Small intestine (tissue), 16 donors: Measurements from ENCODE around the gene CT55. TPM values are rescaled to one million over a fixed set of nuclear protein-coding genes. Genes with fewer than 3 reads are reported as not detected.
"Not testable (repeated sequence)": the region's sequence is repeated elsewhere in the genome, so short reads cannot be mapped to it uniquely, and the experiment has no call there.

Experiments
- DNase-seq, 2 donors: peaks; one replicate each; pipeline versions ENCODE4 v3.0.0 to v3.0.0-alpha.2; 2013
- FAIRE-seq: peaks from 2 replicates; lab custom pipeline; 2012; peaks lifted over from hg19 to GRCh38; lab: Jason Lieb, UNC
- H3K27ac ChIP-seq, 3 donors: one replicate each; pipeline ENCODE4 v1.5.1; 2013; ENCODE audit warnings: low read length in 2 of 3, mild to moderate bottlenecking in 2 of 3, control low read depth in 1 of 3, inconsistent platforms in 1 of 3, low read depth in 1 of 3, moderate library complexity in 1 of 3
- H3K27me3 ChIP-seq, 3 donors: one replicate each; pipeline ENCODE4 v1.6.1; 2013; ENCODE audit warnings: low read length in 3 of 3, inconsistent platforms in 1 of 3; ENCODE audit not compliant: control insufficient read depth in 3 of 3, insufficient read depth in 3 of 3
- H3K36me3 ChIP-seq, 3 donors: one replicate each; pipeline ENCODE4 v1.6.1; 2013; ENCODE audit warnings: low read length in 3 of 3, inconsistent platforms in 1 of 3, low read depth in 1 of 3, mild to moderate bottlenecking in 1 of 3, moderate library complexity in 1 of 3; ENCODE audit not compliant: control insufficient read depth in 3 of 3, insufficient read depth in 2 of 3
- H3K4me1 ChIP-seq, 3 donors: one replicate each; pipeline ENCODE4 v1.6.1; 2013; ENCODE audit warnings: low read length in 2 of 3, inconsistent platforms in 1 of 3, low read depth in 1 of 3, mild to moderate bottlenecking in 1 of 3, moderate library complexity in 1 of 3; ENCODE audit not compliant: control insufficient read depth in 3 of 3, insufficient read depth in 2 of 3
- H3K4me3 ChIP-seq, 3 donors: one replicate each; pipeline ENCODE4 v1.5.1; 2013; ENCODE audit warnings: low read length in 3 of 3, control low read depth in 1 of 3, inconsistent platforms in 1 of 3, low read depth in 1 of 3, mild to moderate bottlenecking in 1 of 3, moderate library complexity in 1 of 3
- H3K9me3 ChIP-seq, 2 donors: one replicate each; pipeline ENCODE4 v1.6.1; 2013; ENCODE audit warnings: low read depth in 1 of 2, low read length in 1 of 2; ENCODE audit not compliant: control insufficient read depth in 2 of 2, insufficient read depth in 1 of 2
- WGBS, 3 donors: extraction: QIAGEN DNeasy Blood & Tissue Kit; methylation state at CpG; one replicate each; pipeline ENCODE4 v1.1.7; 2013; 5-methylcytosine and 5-hydroxymethylcytosine counted together
- long read RNA-seq, 10 donors: transcript quantifications; one replicate each; lab custom pipeline, GENCODE V29; 2026
- polyA plus RNA-seq, 4 donors: library from polyadenylated mRNA; stranded (reverse) in 3 of 4; unstranded in 1 of 4; fragments of 200-250 nt in 3 of 4; fragments of 120-200 nt in 1 of 4; gene quantifications; one replicate each; pipeline versions ENCODE4 v1.2.1 to v1.2.3, GENCODE V29; 2013
- donor health status: healthy with polysubstance abuse.
- donor health status: control.
- donor health status: control.
- donor health status: Bipolar disorder and iron deficiency.
- donor health status: healthy.

Gene CT55, protein sequence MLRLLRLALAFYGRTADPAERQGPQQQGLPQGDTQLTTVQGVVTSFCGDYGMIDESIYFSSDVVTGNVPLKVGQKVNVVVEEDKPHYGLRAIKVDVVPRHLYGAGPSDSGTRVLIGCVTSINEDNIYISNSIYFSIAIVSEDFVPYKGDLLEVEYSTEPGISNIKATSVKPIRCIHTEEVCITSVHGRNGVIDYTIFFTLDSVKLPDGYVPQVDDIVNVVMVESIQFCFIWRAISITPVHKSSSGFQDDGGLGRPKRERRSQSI
- not detected for polyA plus RNA-seq
- long read RNA-seq, donor 1 = 0 reads
- long read RNA-seq, donor 2 = 0 reads
- long read RNA-seq, donor 3 = 0 reads
- long read RNA-seq, donor 4 = 0 reads
- long read RNA-seq, donor 5 = 0 reads
- long read RNA-seq, donor 6 = 0 reads
- long read RNA-seq, donor 7 = 0 reads
- long read RNA-seq, donor 8 = 0 reads
- long read RNA-seq, donor 9 = 0 reads
- long read RNA-seq, donor 10 = 0 reads

DNA sequence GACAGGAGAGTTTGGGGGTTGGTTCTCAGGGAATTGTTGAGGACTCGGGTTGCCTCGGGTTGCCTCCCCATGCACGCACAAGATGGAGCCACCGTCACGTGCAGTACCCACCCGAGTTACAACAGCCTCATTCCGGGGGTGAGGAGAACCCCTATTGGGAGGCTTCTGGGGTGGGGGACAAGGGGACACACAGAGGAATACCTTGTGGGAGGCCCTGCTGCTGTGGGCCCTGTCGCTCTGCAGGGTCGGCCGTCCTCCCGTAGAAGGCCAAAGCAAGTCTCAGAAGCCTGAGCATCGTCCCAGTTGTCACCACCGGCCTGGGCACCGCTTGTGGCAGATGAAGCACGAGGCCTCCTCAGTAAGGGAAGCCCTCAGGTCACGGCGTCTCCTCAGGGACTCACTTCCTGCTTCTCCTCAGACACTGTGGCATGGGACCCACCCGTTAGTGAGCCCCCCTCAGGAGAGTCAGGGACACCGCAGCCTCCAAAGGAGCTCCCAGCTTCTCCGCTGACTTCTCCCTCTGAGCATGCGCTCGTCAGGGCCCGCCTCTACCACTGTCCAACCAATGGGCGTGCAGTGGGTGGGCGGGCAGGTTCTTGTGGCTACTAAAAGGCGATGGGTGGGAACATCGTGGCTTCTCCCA, at the start of gene CT55:
Gene CT55, minus strand, starts transcription at position 522 of the 643 bp plus-strand sequence. Its CDS starts 227 bp downstream, at position 295.
- Histone ChIP-seq H3K9me3 (no peaks in the 10 kb centered on the region), H3K4me3 (no peak within 1 kb of the TSS), H3K36me3 (no peaks in the 10 kb centered on the region), H3K4me1 (no peaks in the 10 kb centered on the region), H3K27ac (no peak within 1 kb of the TSS), H3K27me3 (no peaks in the 10 kb centered on the region)
- 89 to 93% (median 91%) methylated on average over 20 to 27 of the region's 27 CpGs for WGBS, 3 donors
- FAIRE-seq (no peak), DNase-seq (no peak)

- DNase-seq (no peak), FAIRE-seq (no peak)
- no peaks in the 10 kb centered on the region for H3K27me3 ChIP-seq
- no peaks in the 10 kb centered on the region for H3K9me3 ChIP-seq
- H3K36me3 ChIP-seq = no peaks in the 10 kb centered on the region
- no peaks in the 10 kb centered on the region for H3K4me1 ChIP-seq
- no peak overlapping the region for H3K4me3 ChIP-seq
- WGBS, 3 donors = 70 to 81% (median 72%) methylated on average over 8 of the region's 8 CpGs
- H3K27ac ChIP-seq = no peak overlapping the region
Measured at GRCh38 chrX:135213200-135213844, 42.1 kb upstream of the CT55 start.

- WGBS, 3 donors = 33 to 43% (median 37%) methylated on average over 11 of the region's 11 CpGs
- H3K36me3 ChIP-seq, H3K4me1 ChIP-seq, H3K9me3 ChIP-seq, H3K27ac ChIP-seq, FAIRE-seq, H3K4me3 ChIP-seq, H3K27me3 ChIP-seq, DNase-seq: not testable (repeated sequence)
Measured at GRCh38 chrX:135206427-135206826, 35.2 kb upstream of the CT55 start.

GRCh38 chrX:135200297-135200696, 29.1 kb upstream of the CT55 start:
- WGBS, 3 donors = 73 to 84% (median 79%) methylated on average over 4 of the region's 4 CpGs
- no peak for FAIRE-seq

DNA sequence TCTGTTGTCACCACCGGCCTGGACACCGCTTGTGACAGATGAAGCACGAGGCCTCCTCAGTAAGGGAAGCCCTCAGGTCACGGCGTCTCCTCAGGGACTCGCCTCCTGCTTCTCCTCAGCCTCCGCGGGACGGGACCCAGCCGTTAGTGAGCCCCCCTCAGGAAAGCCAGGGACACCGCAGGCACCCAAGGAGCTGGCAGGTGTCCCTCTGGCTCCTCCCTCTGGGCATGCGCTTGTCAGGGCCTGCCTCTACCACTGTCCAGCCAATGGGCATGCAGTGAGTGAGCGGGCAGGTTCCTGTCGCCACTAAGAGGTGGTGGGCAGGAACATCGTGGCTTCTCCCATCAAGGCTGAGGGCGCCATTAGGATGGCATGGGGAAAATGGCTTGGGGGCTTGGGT, 23.5 kb upstream of the CT55 start:
- H3K27ac ChIP-seq = no peak overlapping the region
- DNase-seq (no peak), FAIRE-seq (no peak)
- no peaks in the 10 kb centered on the region for H3K4me1 ChIP-seq
- no peaks in the 10 kb centered on the region for H3K27me3 ChIP-seq
- H3K9me3 ChIP-seq = no peaks in the 10 kb centered on the region
- H3K36me3 ChIP-seq = no peaks in the 10 kb centered on the region
- H3K4me3 ChIP-seq = no peak overlapping the region
- WGBS, 3 donors = 75 to 90% (median 79%) methylated on average over 13 to 16 of the region's 16 CpGs

More at GRCh38 chrX:135200297-135200696, 29.1 kb upstream of the CT55 start:
- no peaks in the 10 kb centered on the region for H3K27me3 ChIP-seq
- H3K4me3 ChIP-seq = no peak overlapping the region
- no peaks in the 10 kb centered on the region for H3K4me1 ChIP-seq
- H3K9me3 ChIP-seq = no peaks in the 10 kb centered on the region
- no peak for DNase-seq
- H3K27ac ChIP-seq = no peak overlapping the region
- no peaks in the 10 kb centered on the region for H3K36me3 ChIP-seq

DNA sequence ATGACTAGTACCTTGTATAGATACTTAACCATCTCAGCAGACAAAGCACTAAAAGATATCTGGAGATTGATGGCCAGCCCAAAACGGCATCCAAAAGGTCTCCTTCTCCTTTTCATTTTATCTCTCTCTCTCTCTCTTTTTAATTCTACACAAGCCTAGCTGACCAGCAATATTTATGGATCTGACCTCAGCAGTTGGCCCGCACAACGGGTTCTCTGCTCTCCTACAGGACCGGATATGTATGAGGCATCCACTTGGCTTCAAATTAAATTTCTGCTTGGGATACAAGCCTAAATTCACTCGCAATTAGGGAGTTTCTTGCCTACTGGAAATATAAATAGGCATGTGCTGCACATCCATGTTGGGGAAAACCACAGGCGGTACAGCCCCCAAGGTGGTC, 22.5 kb upstream of the CT55 start:
- Histone ChIP-seq H3K27me3 (no peaks in the 10 kb centered on the region), H3K9me3 (no peaks in the 10 kb centered on the region), H3K4me3 (no peak overlapping the region), H3K4me1 (no peaks in the 10 kb centered on the region), H3K36me3 (no peaks in the 10 kb centered on the region), H3K27ac (no peak overlapping the region)
- no peak for FAIRE-seq
- WGBS, 3 donors = 76 to 87% (median 86%) methylated on average over 6 of the region's 6 CpGs
- DNase-seq = no peak

- WGBS, 3 donors = 60 to 79% (median 60%) methylated on average over 3 of the region's 3 CpGs
- Histone ChIP-seq H3K4me1 (no peaks in the 10 kb centered on the region), H3K27ac (no peak overlapping the region), H3K27me3 (no peaks in the 10 kb centered on the region), H3K9me3 (no peaks in the 10 kb centered on the region), H3K36me3 (no peaks in the 10 kb centered on the region), H3K4me3 (no peak overlapping the region)
- DNase-seq (no peak), FAIRE-seq (no peak)
Measured at GRCh38 chrX:135191838-135192237, 20.6 kb upstream of the CT55 start.

GRCh38 chrX:135185795-135186443, 14.7 kb upstream of the CT55 start:
- DNase-seq = peak; percentile 31 to 44
- FAIRE-seq = no peak

More at GRCh38 chrX:135185795-135186443, 14.7 kb upstream of the CT55 start:
- Histone ChIP-seq H3K4me1 (no peaks in the 10 kb centered on the region), H3K27me3 (no peaks in the 10 kb centered on the region), H3K36me3 (no peaks in the 10 kb centered on the region), H3K27ac (no peak overlapping the region), H3K9me3 (no peaks in the 10 kb centered on the region), H3K4me3 (no peak overlapping the region)
- 40 to 43% (median 42%) methylated on average over 8 of the region's 8 CpGs for WGBS, 3 donors
